ENCODE results near the gene HMOX2.

- TF ChIP-seq POLR2A (IDR thresholded peaks at IDR 0.05; ENCODE audit: extremely low read depth, insufficient read length) (no peak), CTCF (IDR thresholded peaks at IDR 0.05; ENCODE audit: low read depth, low read length) (no peak), MAX (IDR thresholded peaks at IDR 0.05; ENCODE audit: low read depth, low read length) (no peak)
These were observed 57.3 kb downstream of the HMOX2 start for GRCh38 chr16:4533490-4533889.

Data from NB4 (cell line).